Epithelial cell of esophagus (primary cell): ENCODE data around the gene CHMP1B.

Source experiments
- DNase-seq: peaks from one replicate; pipeline ENCODE4 v3.0.0; 2010; ENCODE audit warnings: low read depth
- H3K4me3 ChIP-seq: 2 replicates; pipeline ENCODE4 v1.5.1; 2011; ENCODE audit warnings: mild to moderate bottlenecking, low read length, control low read depth
- CTCF ChIP-seq: IDR thresholded peaks from 2 replicates; pipeline ENCODE4 v1.5.1; 2011; ENCODE audit warnings: low read depth, mild to moderate bottlenecking, low read length, control low read depth, inconsistent platforms; ENCODE audit not compliant: insufficient read depth; ENCODE audit errors: missing control alignments

The CHMP1B gene

GRCh38 chr18:11834772-11835171, 16.4 kb upstream of the CHMP1B start:
- TF ChIP-seq CTCF, result no peak
- no peak for DNase-seq
- H3K4me3 ChIP-seq, result no peak overlapping the region

GRCh38 chr18:11839556-11839955, 11.7 kb upstream of the CHMP1B start:
- no peak for TF ChIP-seq CTCF
- DNase-seq, result no peak
- H3K4me3 ChIP-seq, result no peak overlapping the region

GRCh38 chr18:11840493-11840892, 10.7 kb upstream of the CHMP1B start:
- no peak overlapping the region for H3K4me3 ChIP-seq
- DNase-seq, result no peak
- no peak for TF ChIP-seq CTCF

- TF ChIP-seq CTCF, result no peak
- no peak overlapping the region for H3K4me3 ChIP-seq
- no peak for DNase-seq
Measured at GRCh38 chr18:11842562-11842961, 8.7 kb upstream of the CHMP1B start.

- no peak for DNase-seq
- no peak for TF ChIP-seq CTCF
- no peak overlapping the region for H3K4me3 ChIP-seq
Measured at GRCh38 chr18:11844436-11844835, 6.8 kb upstream of the CHMP1B start.

GRCh38 chr18:11845654-11846053, 5.6 kb upstream of the CHMP1B start:
- no peak overlapping the region for H3K4me3 ChIP-seq
- no peak for DNase-seq
- TF ChIP-seq CTCF, result no peak

GRCh38 chr18:11847811-11848210, 3.4 kb upstream of the CHMP1B start:
- DNase-seq, result no peak
- no peak overlapping the region for H3K4me3 ChIP-seq
- no peak for TF ChIP-seq CTCF
